DMS53 treated with DMSO at 0.1 percent for 48 hours (cell line): Measurements from ENCODE around the gene NXN.
"Not testable (repeated sequence)": the region's sequence is repeated elsewhere in the genome, so short reads cannot be mapped to it uniquely, and the experiment has no call there.

Experiments
- DNase-seq: peaks from one replicate; lab custom pipeline; 2025; ENCODE audit not compliant: unreplicated experiment; lab: John Stamatoyannopoulos, UW

The NXN gene

DNA sequence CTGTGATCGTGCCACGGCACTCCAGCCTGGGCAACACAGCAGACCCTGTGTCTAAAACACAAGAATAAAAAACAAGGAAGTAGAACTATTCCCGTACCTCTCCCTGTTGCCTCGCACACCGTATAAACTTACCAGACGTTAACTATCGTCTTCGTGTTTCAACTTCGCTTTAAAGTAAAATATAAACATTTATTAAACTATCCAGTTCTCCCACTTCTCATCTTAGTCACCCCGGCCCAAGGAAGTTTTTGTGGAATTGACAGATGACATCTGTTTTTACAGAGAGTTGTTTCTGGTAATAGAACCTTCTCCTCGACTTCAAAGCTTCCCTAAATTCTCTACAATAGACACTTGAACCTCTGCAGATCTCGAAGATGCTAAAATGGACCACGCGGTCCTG, 83.1 kb downstream of the NXN start:
- DNase-seq: no peak

DNA sequence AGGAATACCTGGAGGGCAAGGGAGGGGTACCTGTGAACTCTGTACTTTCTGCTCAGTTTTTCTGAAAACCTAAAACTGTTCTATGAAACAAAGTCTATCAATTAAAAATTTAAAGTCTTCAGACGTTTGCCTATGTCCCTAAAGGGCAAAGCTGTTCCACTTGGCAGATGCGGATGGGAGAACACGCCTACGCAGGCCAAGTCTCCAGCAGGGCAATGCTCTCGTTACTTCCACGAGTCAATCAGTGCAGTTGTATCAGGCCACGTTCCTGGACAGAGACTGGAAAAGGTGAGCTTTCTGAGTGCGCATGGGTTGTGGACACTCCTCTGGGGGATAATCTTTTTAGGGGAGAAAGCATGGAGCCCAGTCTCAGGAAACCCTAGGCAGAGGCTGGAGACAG, 86.6 kb downstream of the NXN start:
- no peak for DNase-seq

- DNase-seq: no peak
Measured at GRCh38 chr17:888998-889441, 90.6 kb downstream of the NXN start.

- no peak for DNase-seq
Measured at GRCh38 chr17:887551-888209, 91.9 kb downstream of the NXN start.

GRCh38 chr17:885971-886571, 93.5 kb downstream of the NXN start:
- no peak for DNase-seq

- DNase-seq: no peak
Measured at GRCh38 chr17:883586-883962, 96.0 kb downstream of the NXN start.

DNA sequence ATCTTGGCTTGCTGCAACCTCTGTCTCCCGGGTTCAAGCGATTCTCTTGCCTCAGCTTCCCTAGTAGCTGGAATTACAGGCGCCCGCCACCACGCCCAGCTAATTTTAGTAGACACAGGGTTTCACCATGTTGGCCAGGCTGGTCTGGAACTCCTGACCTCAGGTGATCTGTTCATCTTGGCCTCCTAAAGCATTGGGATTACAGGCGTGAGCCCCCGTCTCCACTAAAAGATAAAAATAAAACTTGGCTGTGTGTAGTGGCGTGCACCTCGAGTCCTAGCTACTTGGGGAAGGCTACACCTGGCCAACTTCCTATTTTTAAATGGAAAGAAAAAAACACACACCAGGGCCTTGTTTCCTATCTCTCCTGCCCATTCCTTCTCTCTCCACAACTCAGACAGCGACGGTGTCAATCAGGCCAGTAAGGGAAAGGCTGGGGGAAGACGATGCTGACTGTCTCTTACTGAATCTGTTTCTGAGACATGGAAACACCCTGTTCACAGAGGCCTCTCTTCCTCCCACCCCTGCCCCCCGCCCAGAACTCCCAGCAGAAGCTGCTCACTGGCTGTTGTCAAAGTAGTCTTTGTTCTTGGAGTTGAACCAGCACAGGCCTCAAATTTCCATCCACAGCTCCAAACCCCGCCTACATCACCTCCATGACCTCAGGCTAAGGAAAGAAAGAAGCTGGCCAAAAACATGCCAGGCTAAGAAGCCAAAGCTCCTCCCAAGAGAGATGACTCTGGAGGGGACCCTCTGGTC, 96.6 kb downstream of the NXN start:
- DNase-seq: no peak

DNA sequence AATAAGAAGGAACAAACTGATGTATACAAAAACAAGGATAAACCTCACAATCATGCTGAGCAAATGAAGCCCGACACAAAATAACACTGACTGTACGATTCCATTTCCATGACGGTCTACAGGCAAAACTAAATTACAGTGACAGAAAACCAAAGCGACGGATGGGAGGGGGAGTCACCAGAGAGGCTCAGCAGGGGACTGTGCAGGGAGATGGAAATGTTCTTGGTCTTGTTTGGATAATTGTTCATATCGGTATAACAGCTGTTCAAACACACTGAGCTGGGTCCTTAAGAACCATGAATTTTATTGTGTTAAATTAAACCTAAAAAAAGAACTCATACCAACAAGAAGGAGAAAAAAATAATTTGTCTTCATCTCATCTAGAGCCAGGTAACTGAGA, 97.8 kb downstream of the NXN start:
- DNase-seq: no peak

DNA sequence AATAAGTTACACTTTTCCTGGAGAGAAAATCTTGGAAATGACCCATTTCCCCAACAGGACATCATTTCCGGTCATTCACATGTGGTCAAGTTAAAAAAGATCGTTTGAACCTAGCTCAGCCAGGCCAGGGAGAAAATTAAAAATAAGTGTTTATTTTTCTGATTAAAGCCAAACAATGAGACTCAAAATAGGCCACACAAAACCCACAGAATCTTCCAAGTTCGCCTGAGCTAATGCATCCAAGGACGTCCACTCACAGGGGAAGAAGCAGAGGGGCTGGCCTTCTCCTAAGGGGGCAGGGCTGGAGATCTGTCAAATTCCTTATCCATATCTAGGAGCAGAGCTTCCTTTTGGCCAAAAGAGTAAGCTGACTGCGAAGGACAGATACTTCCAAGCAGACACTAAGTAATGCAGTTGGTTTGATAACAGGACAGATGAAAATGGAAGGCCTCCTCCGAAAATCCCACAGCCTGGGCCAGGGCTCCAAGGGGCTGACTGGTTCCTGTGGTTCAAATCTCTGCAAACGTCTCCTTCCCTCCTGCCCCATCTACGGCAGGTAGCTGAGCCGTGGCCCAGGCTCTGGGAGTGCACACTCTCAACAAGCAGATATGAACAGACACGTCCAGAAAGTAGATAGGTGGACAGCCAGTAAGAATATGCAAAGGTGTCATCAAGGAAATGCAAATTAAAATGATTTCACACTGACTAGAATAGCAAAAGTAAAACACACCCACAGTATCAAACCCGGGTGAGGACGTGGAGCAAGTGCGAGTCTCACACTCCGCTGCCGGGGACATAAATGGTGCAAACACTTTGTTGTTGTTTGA, 98.9 kb downstream of the NXN start:
- no peak for DNase-seq

DNA sequence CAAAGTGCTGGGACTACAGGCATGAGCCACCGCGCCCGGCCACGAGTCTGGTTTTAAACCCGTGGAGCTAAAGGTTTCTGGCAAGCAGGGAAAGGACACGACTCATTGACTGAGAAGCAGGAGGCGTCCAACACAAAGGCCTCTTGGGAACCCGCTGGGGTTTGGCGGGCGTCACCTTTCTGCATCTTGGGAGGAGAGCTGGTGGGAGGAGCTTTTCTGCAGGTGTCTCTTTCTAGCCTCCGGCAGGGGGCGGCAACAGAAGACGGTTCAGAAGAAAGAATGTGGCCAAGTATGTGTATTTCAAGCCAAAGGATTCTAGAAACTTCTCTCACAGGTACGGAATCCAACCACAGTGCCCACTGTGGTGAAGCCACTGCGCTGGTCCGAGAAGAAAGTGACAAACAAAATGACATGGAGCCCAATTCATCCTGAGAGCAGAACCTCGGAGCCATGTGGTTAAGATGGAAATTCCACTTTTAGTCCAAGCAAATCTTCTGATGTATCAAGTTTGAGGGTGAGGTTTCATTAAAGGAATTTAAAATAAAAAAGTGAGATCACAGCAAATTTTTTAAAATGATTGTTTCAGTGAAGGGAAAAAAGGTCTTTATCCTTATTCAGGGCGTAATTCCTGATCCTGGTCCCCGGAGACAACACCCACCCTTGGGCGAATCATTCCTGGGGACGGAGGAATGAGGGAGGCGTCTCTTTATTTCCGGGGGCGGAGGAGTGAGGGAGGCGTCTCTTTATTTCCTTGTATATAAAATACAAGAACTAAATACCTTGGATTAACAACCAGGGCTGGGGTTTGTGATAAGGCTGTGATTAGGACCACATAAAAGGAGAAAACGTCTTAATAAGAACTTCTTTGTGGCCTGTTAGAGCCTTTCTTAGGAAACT, 99.8 kb downstream of the NXN start:
- DNase-seq: no peak

DNA sequence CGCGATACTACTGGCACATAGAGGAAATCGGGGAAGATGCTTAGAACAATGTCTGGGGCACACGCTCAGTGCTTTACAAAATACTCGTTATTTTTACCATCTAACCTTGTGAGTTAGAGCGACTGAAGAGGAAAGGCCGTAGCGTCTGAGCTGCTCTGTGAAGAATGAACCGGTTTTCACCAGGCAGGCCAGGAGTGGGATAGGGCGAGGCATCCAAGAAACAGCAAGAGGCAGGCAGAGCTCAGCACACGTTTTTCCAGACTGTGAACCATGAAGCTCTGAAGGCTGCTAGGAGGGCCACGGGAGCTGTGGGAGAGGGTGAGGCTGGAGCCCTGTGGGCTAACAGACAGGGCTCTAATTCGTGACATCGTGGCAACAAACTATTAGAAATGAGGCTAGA, 101.9 kb downstream of the NXN start:
- DNase-seq: no peak

GRCh38 chr17:876272-876671, 103.3 kb downstream of the NXN start:
- no peak for DNase-seq

DNA sequence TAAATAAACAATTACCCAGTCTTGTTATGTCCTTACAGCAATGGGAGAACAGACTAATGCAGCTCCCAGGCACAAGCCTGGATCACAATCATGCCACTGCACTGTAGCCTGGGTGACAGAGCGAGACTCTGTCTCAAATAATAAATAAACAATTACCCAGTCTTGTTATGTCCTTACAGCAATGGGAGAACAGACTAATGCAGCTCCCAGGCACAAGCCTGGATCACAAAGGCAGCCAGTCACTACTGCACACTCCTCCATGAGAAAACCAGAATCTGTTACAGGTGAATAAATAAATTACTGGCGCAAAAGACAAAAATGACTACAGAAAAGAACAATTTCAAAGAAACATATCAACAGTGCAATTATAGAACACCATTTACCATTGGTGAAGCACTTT, 105.0 kb downstream of the NXN start:
- not testable (repeated sequence) for DNase-seq

GRCh38 chr17:872855-873254, 106.7 kb downstream of the NXN start:
- no peak for DNase-seq

- no peak for DNase-seq
Measured at GRCh38 chr17:871751-872519, 107.6 kb downstream of the NXN start.

DNA sequence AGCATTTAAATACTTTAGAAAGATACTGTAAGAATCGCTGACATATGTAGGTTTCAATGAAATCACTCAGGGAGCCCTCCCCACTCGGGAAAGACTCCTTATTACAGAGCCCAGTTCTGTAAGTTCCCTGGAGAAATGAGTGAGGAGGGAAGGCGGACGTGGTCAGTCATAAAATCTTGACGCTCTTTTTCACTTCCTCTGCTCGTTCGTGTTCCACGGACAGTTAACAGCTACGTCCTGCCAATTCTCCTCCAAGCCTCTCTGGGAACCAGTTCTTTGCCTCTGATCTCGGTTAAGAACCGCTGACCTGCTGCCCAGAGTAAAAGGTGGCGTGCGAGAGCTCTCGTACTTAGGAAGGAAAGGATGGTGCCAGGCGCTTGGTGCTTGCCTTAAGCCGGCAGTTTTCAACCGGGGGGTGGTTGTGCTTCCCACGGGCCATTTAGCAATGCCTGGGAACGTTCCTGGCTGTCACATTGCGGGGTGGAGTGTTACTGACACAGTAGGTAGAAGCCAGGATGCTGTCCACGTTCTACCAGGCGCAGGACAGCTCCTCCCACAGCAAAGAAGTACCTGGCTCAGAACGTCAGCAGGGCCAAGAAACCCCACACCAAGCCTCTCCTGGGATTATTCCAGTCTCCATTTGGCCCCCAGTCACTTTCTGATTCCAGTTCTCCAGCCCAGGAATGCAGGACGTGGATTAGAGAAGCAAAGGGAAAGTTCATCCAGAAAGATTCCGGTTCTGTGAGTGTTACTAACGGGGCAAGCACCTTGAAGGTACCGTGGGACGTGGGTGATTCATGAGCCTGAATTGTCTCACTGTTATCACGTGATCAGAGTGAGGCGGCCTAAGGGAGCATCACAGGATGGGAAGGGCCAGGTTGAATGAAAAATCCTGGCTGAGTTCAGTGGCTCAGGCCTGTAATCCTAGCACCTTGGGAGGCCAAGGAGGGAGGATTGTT, 109.7 kb downstream of the NXN start:
- no peak for DNase-seq

DNA sequence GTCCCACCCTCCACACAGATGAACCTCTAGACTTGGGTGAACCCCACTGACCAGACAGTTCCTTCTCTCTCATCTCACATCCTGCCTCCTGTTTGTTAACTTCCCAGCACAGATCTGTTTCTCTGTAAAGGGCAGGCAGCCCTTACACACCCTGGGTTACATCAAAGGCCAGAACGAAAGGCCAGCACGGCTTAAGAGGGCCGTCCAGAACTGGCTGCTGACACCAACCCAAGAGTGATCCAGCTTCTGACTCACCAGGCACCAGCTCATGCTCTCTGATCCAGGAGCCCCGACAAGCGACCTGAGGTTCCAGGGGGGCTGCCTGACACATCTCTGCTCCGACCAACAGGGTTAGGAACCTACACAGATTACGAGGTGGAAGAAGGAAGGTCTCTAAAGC, 110.5 kb downstream of the NXN start:
- DNase-seq: no peak

DNA sequence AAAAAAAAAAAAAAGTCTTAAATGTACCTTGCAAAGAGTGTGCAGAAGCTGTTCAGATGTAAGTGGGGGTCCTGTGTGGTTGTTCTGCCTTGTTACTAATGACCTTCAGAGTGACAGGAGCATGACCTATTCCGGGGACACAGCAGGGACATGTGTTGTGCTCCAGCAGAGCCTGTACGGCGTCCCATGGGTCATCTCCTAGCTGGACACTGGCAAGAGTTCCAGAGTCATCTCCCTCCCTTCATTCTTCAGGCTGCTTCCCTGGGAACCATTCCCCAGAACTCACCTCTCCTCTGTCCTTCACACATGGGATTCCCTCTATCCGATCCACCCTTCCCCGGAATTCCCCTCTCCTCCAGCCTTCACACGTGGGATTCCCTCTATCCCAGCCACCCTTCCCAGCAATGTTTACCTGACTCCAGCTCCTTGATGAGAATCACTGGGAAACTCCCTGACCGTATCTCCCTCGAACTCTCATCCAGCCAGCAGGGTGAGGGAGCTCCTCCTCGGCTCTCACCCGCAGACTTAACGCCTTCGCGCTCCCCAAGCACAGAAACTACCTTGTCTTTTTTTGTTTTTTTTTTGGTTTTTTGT, 111.6 kb downstream of the NXN start:
- DNase-seq: no peak
